Caco-2 (cell line): Measurements from ENCODE around the gene TRIM71. TPM values are rescaled to one million over a fixed set of nuclear protein-coding genes. Genes with fewer than 3 reads are reported as not detected.
A peak's percentile ranks its signal among the peaks of the same experiment; 100 is the strongest.
"Not testable (repeated sequence)": the region's sequence is repeated elsewhere in the genome, so short reads cannot be mapped to it uniquely, and the experiment has no call there.

ENCODE experiments used
- BruUV-seq: library from RNA; stranded (reverse); fragments of 400-500 nt; replicated peaks from 2 replicates; lab custom pipeline; 2021; lab: Mats Ljungman, UMichigan
- CTCF ChIA-PET: fragments of 300-600 bp; sonication (Branson Sonifier 250); formaldehyde crosslinking; loops from one replicate; lab custom pipeline; 2022; ENCODE audit warnings: antibody characterized with exemption; lab: Charles Lee
- POLR2A ChIA-PET: fragments of 300-600 bp; sonication (Branson Sonifier 250); formaldehyde crosslinking; loops from one replicate; lab custom pipeline; 2022; ENCODE audit warnings: antibody characterized with exemption; lab: Charles Lee
- DNase-seq, 2 experiments: peaks; one replicate each; pipeline versions ENCODE4 v3.0.0 to v3.0.0-alpha.2; 2020 to 2022
- H3K27me3 ChIP-seq: replicated peaks from 2 replicates; pipeline ENCODE4 v1.6.0; 2011; ENCODE audit warnings: low read length; ENCODE audit not compliant: control insufficient read depth, insufficient read depth
- H3K36me3 ChIP-seq: 2 replicates; pipeline ENCODE4 v1.5.1; 2011; ENCODE audit warnings: low read length; ENCODE audit not compliant: control insufficient read depth, insufficient read depth
- H3K4me1 ChIP-seq: fragments of 250-450 bp; sonication (Bioruptor Pico); 2 replicates; pipeline ENCODE4 v1.5.1; 2020; ENCODE audit warnings: mild to moderate bottlenecking
- H3K4me3 ChIP-seq: 2 replicates; pipeline ENCODE4 v1.5.1; 2011; ENCODE audit warnings: low read depth, mild to moderate bottlenecking, control low read depth, low read length
- H3K9me3 ChIP-seq: fragments of 250-450 bp; sonication (Bioruptor Pico); 2 replicates; pipeline ENCODE4 v1.5.1; 2020; ENCODE audit warnings: mild to moderate bottlenecking, moderate library complexity
- H3K27ac Mint-ChIP-seq: one replicate; pipeline ENCODE4 v1.8.0; 2022; ENCODE audit warnings: mixed read lengths; ENCODE audit not compliant: unreplicated experiment
- H3K27me3 Mint-ChIP-seq: one replicate; pipeline ENCODE4 v1.8.0; 2022; ENCODE audit warnings: mixed read lengths; ENCODE audit not compliant: insufficient read depth, unreplicated experiment
- H3K36me3 Mint-ChIP-seq: one replicate; pipeline ENCODE4 v1.8.0; 2022; ENCODE audit warnings: mild to moderate bottlenecking, mixed read lengths; ENCODE audit not compliant: insufficient read depth, unreplicated experiment
- H3K4me1 Mint-ChIP-seq: one replicate; pipeline ENCODE4 v1.8.0; 2022; ENCODE audit warnings: low read depth, mixed read lengths; ENCODE audit not compliant: unreplicated experiment
- H3K4me3 Mint-ChIP-seq: one replicate; pipeline ENCODE4 v1.8.0; 2022; ENCODE audit warnings: mild to moderate bottlenecking, moderate library complexity, mixed read lengths; ENCODE audit not compliant: unreplicated experiment
- H3K9me3 Mint-ChIP-seq: one replicate; pipeline ENCODE4 v1.8.0; 2022; ENCODE audit warnings: mixed read lengths; ENCODE audit not compliant: unreplicated experiment
- CTCF ChIP-seq, 2 experiments: fragments of 200-600 bp in 1 of 2; IDR thresholded peaks; 1 replicate in 1 of 2; 2 replicates in 1 of 2; pipeline versions ENCODE4 v1.5.1 to v1.8.0; 2011 to 2022; ENCODE audit warnings: antibody characterized with exemption in 1 of 2, control low read depth in 1 of 2, inconsistent platforms in 1 of 2, low read depth in 1 of 2, low read length in 1 of 2, mild to moderate bottlenecking in 1 of 2, moderate library complexity in 1 of 2; ENCODE audit not compliant: insufficient read depth in 1 of 2, severe bottlenecking in 1 of 2, unreplicated experiment in 1 of 2
- intact Hi-C: fragments of 100-400 bp; cut with micrococcal nuclease; formaldehyde crosslinking; loops from one replicate; pipeline ENCODE4 v1.10.0; 2022; ENCODE audit not compliant: unreplicated experiment
- total RNA-seq: library from RNA; stranded (reverse); gene quantifications from 2 replicates; pipeline ENCODE4 v1.2.3, GENCODE V29; 2022

Gene TRIM71
- total RNA-seq, 1 experiment from 2014 or later = 68.4 TPM

- DNase-seq = peak in 1 of 2 experiments; percentile 42
- Histone ChIP-seq H3K9me3 (no peaks in the 10 kb centered on the region), H3K36me3 (no peaks in the 10 kb centered on the region), H3K4me3 (no peak overlapping the region), H3K27me3 (no peaks in the 10 kb centered on the region), H3K4me1 (no peaks in the 10 kb centered on the region)
- BruUV-seq = no TSS peak
- Mint-ChIP-seq H3K27ac (no peak overlapping the region), H3K36me3 (no peaks in the 10 kb centered on the region), H3K9me3 (peaks cover 10% of the 10 kb centered on the region), H3K4me1 (peaks cover 8% of the 10 kb centered on the region), H3K27me3 (no peaks in the 10 kb centered on the region), H3K4me3 (no peak overlapping the region)
- TF ChIP-seq CTCF (IDR thresholded peaks at IDR 0.05; ENCODE audit: insufficient read depth in 1 of 2, low read depth in 1 of 2, low read length in 1 of 2, severe bottlenecking in 1 of 2, unreplicated experiment in 1 of 2) = peak; percentile 71 to 80
- CTCF ChIA-PET = interaction anchor here (0.6 kb wide), 1 partner anchor 157 kb away, joined by 3 read pairs; no protein-coding TSS in a partner anchor
- POLR2A ChIA-PET = no interaction called here
- intact Hi-C loops = loop anchor here (1.0 to 10.0 kb wide), 5 partner anchors 89 to 424 kb away; partner anchors contain the start of gene TRIM71
These were observed 116.4 kb downstream of the TRIM71 start for GRCh38 chr3:32934150-32934742.

- no peaks in the 10 kb centered on the region for H3K27me3 Mint-ChIP-seq
- no peak for TF ChIP-seq CTCF (IDR thresholded peaks at IDR 0.05; ENCODE audit: insufficient read depth in 1 of 2, low read depth in 1 of 2, low read length in 1 of 2, severe bottlenecking in 1 of 2, unreplicated experiment in 1 of 2)
- CTCF ChIA-PET = no interaction called here
These were observed 119.5 kb downstream of the TRIM71 start for GRCh38 chr3:32937331-32937730.

GRCh38 chr3:32939531-32940284 lies 121.9 kb downstream of the TRIM71 start:
- POLR2A ChIA-PET, H3K27me3 Mint-ChIP-seq, H3K27me3 ChIP-seq, H3K9me3 Mint-ChIP-seq, H3K4me3 Mint-ChIP-seq, H3K4me3 ChIP-seq, BruUV-seq, H3K4me1 ChIP-seq, H3K36me3 ChIP-seq, DNase-seq, H3K4me1 Mint-ChIP-seq, H3K9me3 ChIP-seq, H3K27ac Mint-ChIP-seq, H3K36me3 Mint-ChIP-seq: not testable (repeated sequence)
- CTCF ChIA-PET = interaction anchor here (0.7 kb wide), 1 partner anchor 207 kb away, joined by 3 read pairs; no protein-coding TSS in a partner anchor
- intact Hi-C loops = loop anchor here (10.0 kb wide), 1 partner anchor 95 kb away; no protein-coding TSS in a partner anchor

More at GRCh38 chr3:32937331-32937730, 119.5 kb downstream of the TRIM71 start:
- no peaks in the 10 kb centered on the region for H3K4me1 Mint-ChIP-seq
- Histone ChIP-seq H3K4me1 (no peaks in the 10 kb centered on the region), H3K36me3 (no peaks in the 10 kb centered on the region), H3K4me3 (no peak overlapping the region), H3K9me3 (no peaks in the 10 kb centered on the region), H3K27me3 (no peaks in the 10 kb centered on the region)
- H3K4me3 Mint-ChIP-seq = no peak overlapping the region
- intact Hi-C loops = loop anchor here (10.0 kb wide), 1 partner anchor 93 kb away; no protein-coding TSS in a partner anchor
- BruUV-seq = no TSS peak
- no peak for DNase-seq
- H3K27ac Mint-ChIP-seq = peak overlapping the region; percentile 21
- no peaks in the 10 kb centered on the region for H3K36me3 Mint-ChIP-seq
- POLR2A ChIA-PET = no interaction called here
- no peaks in the 10 kb centered on the region for H3K9me3 Mint-ChIP-seq
